ENCODE results near the gene TMEM184B.
A peak's percentile ranks its signal among the peaks of the same experiment; 100 is the strongest.

Gene TMEM184B

GRCh38 chr22:38219632-38220031 is 53.2 kb downstream of the TMEM184B start:
- H3K9me3 ChIP-seq (ENCODE audit: control insufficient read depth, low read length): no peaks in the 10 kb centered on the region
- H3K27ac ChIP-seq (ENCODE audit: insufficient read depth, low read length, poor library complexity, severe bottlenecking): peak overlapping the region; percentile 74
- no peak overlapping the region for H3K4me3 ChIP-seq (ENCODE audit: insufficient read depth, low read depth, low read length, poor library complexity, severe bottlenecking)
- H3K4me1 ChIP-seq (ENCODE audit: control insufficient read depth, insufficient read depth, low read length, poor library complexity, severe bottlenecking): peaks cover 30% of the 10 kb centered on the region
- peaks cover 15% of the 10 kb centered on the region for H3K36me3 ChIP-seq (ENCODE audit: control insufficient read depth, insufficient read depth, low read length)
- DNase-seq: no peak
- H3K27me3 ChIP-seq (replicated peaks; ENCODE audit: control insufficient read depth, insufficient read depth, low read length, poor library complexity, severe bottlenecking): no peaks in the 10 kb centered on the region

- Histone ChIP-seq H3K27me3 (replicated peaks; ENCODE audit: control insufficient read depth, insufficient read depth, low read length, poor library complexity, severe bottlenecking) (no peaks in the 10 kb centered on the region), H3K9me3 (ENCODE audit: control insufficient read depth, low read length) (no peaks in the 10 kb centered on the region), H3K4me3 (ENCODE audit: insufficient read depth, low read depth, low read length, poor library complexity, severe bottlenecking) (no peak overlapping the region), H3K27ac (ENCODE audit: insufficient read depth, low read length, poor library complexity, severe bottlenecking) (peak overlapping the region; percentile 74), H3K4me1 (ENCODE audit: control insufficient read depth, insufficient read depth, low read length, poor library complexity, severe bottlenecking) (peaks cover 33% of the 10 kb centered on the region), H3K36me3 (ENCODE audit: control insufficient read depth, insufficient read depth, low read length) (peaks cover 11% of the 10 kb centered on the region)
- DNase-seq: peak; percentile 62 to 70 (median 64)
Observed at GRCh38 chr22:38218661-38219622, 53.9 kb downstream of the TMEM184B start.

- H3K4me1 ChIP-seq (ENCODE audit: control insufficient read depth, insufficient read depth, low read length, poor library complexity, severe bottlenecking): peaks cover 37% of the 10 kb centered on the region
- no peak overlapping the region for H3K4me3 ChIP-seq (ENCODE audit: insufficient read depth, low read depth, low read length, poor library complexity, severe bottlenecking)
- H3K36me3 ChIP-seq (ENCODE audit: control insufficient read depth, insufficient read depth, low read length): no peaks in the 10 kb centered on the region
- no peak for DNase-seq
- no peaks in the 10 kb centered on the region for H3K27me3 ChIP-seq (replicated peaks; ENCODE audit: control insufficient read depth, insufficient read depth, low read length, poor library complexity, severe bottlenecking)
- no peaks in the 10 kb centered on the region for H3K9me3 ChIP-seq (ENCODE audit: control insufficient read depth, low read length)
- no peak overlapping the region for H3K27ac ChIP-seq (ENCODE audit: insufficient read depth, low read length, poor library complexity, severe bottlenecking)
Observed at GRCh38 chr22:38215156-38216038, 57.4 kb downstream of the TMEM184B start.

- peak; percentile 68 to 71 (median 68) for DNase-seq
- H3K27ac ChIP-seq (ENCODE audit: insufficient read depth, low read length, poor library complexity, severe bottlenecking): peak overlapping the region; percentile 42
- H3K4me3 ChIP-seq (ENCODE audit: insufficient read depth, low read depth, low read length, poor library complexity, severe bottlenecking): peak overlapping the region; percentile 29
- H3K27me3 ChIP-seq (replicated peaks; ENCODE audit: control insufficient read depth, insufficient read depth, low read length, poor library complexity, severe bottlenecking): no peaks in the 10 kb centered on the region
- H3K9me3 ChIP-seq (ENCODE audit: control insufficient read depth, low read length): no peaks in the 10 kb centered on the region
- peaks cover 27% of the 10 kb centered on the region for H3K4me1 ChIP-seq (ENCODE audit: control insufficient read depth, insufficient read depth, low read length, poor library complexity, severe bottlenecking)
- no peaks in the 10 kb centered on the region for H3K36me3 ChIP-seq (ENCODE audit: control insufficient read depth, insufficient read depth, low read length)
Observed at GRCh38 chr22:38214302-38215056, 58.3 kb downstream of the TMEM184B start.

GRCh38 chr22:38213990-38214301 is 58.9 kb downstream of the TMEM184B start:
- no peaks in the 10 kb centered on the region for H3K9me3 ChIP-seq (ENCODE audit: control insufficient read depth, low read length)
- peak overlapping the region; percentile 29 for H3K4me3 ChIP-seq (ENCODE audit: insufficient read depth, low read depth, low read length, poor library complexity, severe bottlenecking)
- no peaks in the 10 kb centered on the region for H3K27me3 ChIP-seq (replicated peaks; ENCODE audit: control insufficient read depth, insufficient read depth, low read length, poor library complexity, severe bottlenecking)
- peak overlapping the region; percentile 42 for H3K27ac ChIP-seq (ENCODE audit: insufficient read depth, low read length, poor library complexity, severe bottlenecking)
- H3K36me3 ChIP-seq (ENCODE audit: control insufficient read depth, insufficient read depth, low read length): no peaks in the 10 kb centered on the region
- peaks cover 22% of the 10 kb centered on the region for H3K4me1 ChIP-seq (ENCODE audit: control insufficient read depth, insufficient read depth, low read length, poor library complexity, severe bottlenecking)
- no peak for DNase-seq

GRCh38 chr22:38213319-38213989 is 59.4 kb downstream of the TMEM184B start:
- no peak for DNase-seq
- H3K27me3 ChIP-seq (replicated peaks; ENCODE audit: control insufficient read depth, insufficient read depth, low read length, poor library complexity, severe bottlenecking): no peaks in the 10 kb centered on the region
- H3K36me3 ChIP-seq (ENCODE audit: control insufficient read depth, insufficient read depth, low read length): no peaks in the 10 kb centered on the region
- H3K27ac ChIP-seq (ENCODE audit: insufficient read depth, low read length, poor library complexity, severe bottlenecking): no peak overlapping the region
- no peaks in the 10 kb centered on the region for H3K9me3 ChIP-seq (ENCODE audit: control insufficient read depth, low read length)
- H3K4me3 ChIP-seq (ENCODE audit: insufficient read depth, low read depth, low read length, poor library complexity, severe bottlenecking): no peak overlapping the region
- H3K4me1 ChIP-seq (ENCODE audit: control insufficient read depth, insufficient read depth, low read length, poor library complexity, severe bottlenecking): peaks cover 17% of the 10 kb centered on the region

- Histone ChIP-seq H3K36me3 (ENCODE audit: control insufficient read depth, insufficient read depth, low read length) (no peaks in the 10 kb centered on the region), H3K27me3 (replicated peaks; ENCODE audit: control insufficient read depth, insufficient read depth, low read length, poor library complexity, severe bottlenecking) (no peaks in the 10 kb centered on the region), H3K9me3 (ENCODE audit: control insufficient read depth, low read length) (no peaks in the 10 kb centered on the region), H3K4me1 (ENCODE audit: control insufficient read depth, insufficient read depth, low read length, poor library complexity, severe bottlenecking) (peaks cover 9% of the 10 kb centered on the region), H3K4me3 (ENCODE audit: insufficient read depth, low read depth, low read length, poor library complexity, severe bottlenecking) (no peak overlapping the region), H3K27ac (ENCODE audit: insufficient read depth, low read length, poor library complexity, severe bottlenecking) (no peak overlapping the region)
- DNase-seq: no peak
Observed at GRCh38 chr22:38212442-38212841, 60.4 kb downstream of the TMEM184B start.

- no peak overlapping the region for H3K27ac ChIP-seq (ENCODE audit: insufficient read depth, low read length, poor library complexity, severe bottlenecking)
- H3K27me3 ChIP-seq (replicated peaks; ENCODE audit: control insufficient read depth, insufficient read depth, low read length, poor library complexity, severe bottlenecking): no peaks in the 10 kb centered on the region
- no peaks in the 10 kb centered on the region for H3K36me3 ChIP-seq (ENCODE audit: control insufficient read depth, insufficient read depth, low read length)
- H3K4me1 ChIP-seq (ENCODE audit: control insufficient read depth, insufficient read depth, low read length, poor library complexity, severe bottlenecking): peaks cover 9% of the 10 kb centered on the region
- no peaks in the 10 kb centered on the region for H3K9me3 ChIP-seq (ENCODE audit: control insufficient read depth, low read length)
- DNase-seq: no peak
- H3K4me3 ChIP-seq (ENCODE audit: insufficient read depth, low read depth, low read length, poor library complexity, severe bottlenecking): no peak overlapping the region
Observed at GRCh38 chr22:38211556-38211955, 61.3 kb downstream of the TMEM184B start.

GRCh38 chr22:38208551-38208968 is 64.2 kb downstream of the TMEM184B start:
- peaks cover 10% of the 10 kb centered on the region for H3K4me1 ChIP-seq (ENCODE audit: control insufficient read depth, insufficient read depth, low read length, poor library complexity, severe bottlenecking)
- no peaks in the 10 kb centered on the region for H3K9me3 ChIP-seq (ENCODE audit: control insufficient read depth, low read length)
- H3K27me3 ChIP-seq (replicated peaks; ENCODE audit: control insufficient read depth, insufficient read depth, low read length, poor library complexity, severe bottlenecking): no peaks in the 10 kb centered on the region
- no peak overlapping the region for H3K27ac ChIP-seq (ENCODE audit: insufficient read depth, low read length, poor library complexity, severe bottlenecking)
- no peak overlapping the region for H3K4me3 ChIP-seq (ENCODE audit: insufficient read depth, low read depth, low read length, poor library complexity, severe bottlenecking)
- no peak for DNase-seq
- no peaks in the 10 kb centered on the region for H3K36me3 ChIP-seq (ENCODE audit: control insufficient read depth, insufficient read depth, low read length)
